GM06990 (cell line): ENCODE measurements around the gene NEU4.
A peak's percentile ranks its signal among the peaks of the same experiment; 100 is the strongest.

ENCODE experiments used
- DNase-seq: peaks from one replicate; pipeline ENCODE4 v3.0.0-alpha.2; 2011; ENCODE audit not compliant: insufficient read length; ENCODE audit errors: extremely low read depth
- H3K27me3 ChIP-seq: replicated peaks from 2 replicates; pipeline ENCODE4 v1.6.0; 2011; ENCODE audit warnings: low read length; ENCODE audit not compliant: control insufficient read depth, insufficient read depth
- H3K36me3 ChIP-seq: 2 replicates; pipeline ENCODE4 v1.5.1; 2011; ENCODE audit warnings: low read length; ENCODE audit not compliant: control insufficient read depth, insufficient read depth
- H3K4me3 ChIP-seq: replicated peaks from 2 replicates; pipeline ENCODE4 v1.5.1; 2011; ENCODE audit warnings: low read depth, mild to moderate bottlenecking, control low read depth, low read length
- TF ChIP-seq, protein P1 (sequence below): IDR thresholded peaks from 2 replicates; pipeline ENCODE4 v1.5.1; 2011; ENCODE audit warnings: low read length, control low read depth, mild to moderate bottlenecking, inconsistent platforms; ENCODE audit not compliant: insufficient read depth, poor library complexity, severe bottlenecking

Gene NEU4

DNA sequence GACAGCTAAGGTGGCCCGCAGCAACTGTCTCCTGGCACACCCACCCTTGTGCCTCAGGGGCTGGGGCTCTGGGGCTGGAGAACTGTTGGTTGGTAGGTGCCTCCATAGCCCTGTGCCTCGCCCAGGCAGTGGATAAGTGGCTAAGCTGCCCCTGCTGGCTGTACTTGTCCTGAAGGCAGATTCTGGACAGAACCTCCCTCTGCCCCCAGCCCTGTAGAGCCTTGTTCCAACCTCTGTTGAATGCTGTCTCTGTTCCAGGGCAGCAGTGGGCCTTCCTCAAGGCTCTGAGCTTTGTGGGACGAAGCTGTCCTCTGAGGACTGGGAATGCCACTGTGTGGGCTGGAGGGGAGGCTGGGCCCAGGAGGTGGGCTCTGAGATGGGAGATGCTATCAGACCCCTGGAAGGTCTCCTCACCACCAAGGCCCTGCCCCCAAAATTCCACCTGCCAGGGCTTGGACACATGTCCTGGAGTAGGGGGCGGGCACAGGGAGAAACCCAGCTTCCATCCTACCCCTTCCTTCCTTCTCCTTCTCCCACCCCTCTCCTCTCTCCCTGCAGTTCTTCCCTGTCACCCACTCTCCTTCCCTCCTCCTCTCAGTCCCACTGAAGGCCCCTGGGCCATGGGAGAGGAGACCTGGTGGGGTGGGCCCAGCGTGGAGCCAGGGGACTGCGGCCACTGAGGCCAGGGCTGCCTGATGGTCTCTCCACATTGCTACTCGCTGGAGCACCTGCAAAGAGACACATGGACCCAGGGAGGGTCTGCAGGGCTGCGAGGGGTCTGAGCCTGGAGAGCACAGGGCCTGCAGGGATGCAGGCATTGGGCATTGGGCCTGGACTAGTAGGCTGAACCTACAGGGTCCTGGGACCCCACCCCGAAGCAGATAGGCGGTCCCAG, 51.4 kb downstream of the NEU4 start:
- Histone ChIP-seq H3K27me3 (peaks cover under 1% of the 10 kb centered on the region; the same call in 1 of the 2 replicates), H3K36me3 (no peaks in the 10 kb centered on the region), H3K4me3 (peak overlapping the region; percentile 25)
- TF ChIP-seq, protein P1, sequence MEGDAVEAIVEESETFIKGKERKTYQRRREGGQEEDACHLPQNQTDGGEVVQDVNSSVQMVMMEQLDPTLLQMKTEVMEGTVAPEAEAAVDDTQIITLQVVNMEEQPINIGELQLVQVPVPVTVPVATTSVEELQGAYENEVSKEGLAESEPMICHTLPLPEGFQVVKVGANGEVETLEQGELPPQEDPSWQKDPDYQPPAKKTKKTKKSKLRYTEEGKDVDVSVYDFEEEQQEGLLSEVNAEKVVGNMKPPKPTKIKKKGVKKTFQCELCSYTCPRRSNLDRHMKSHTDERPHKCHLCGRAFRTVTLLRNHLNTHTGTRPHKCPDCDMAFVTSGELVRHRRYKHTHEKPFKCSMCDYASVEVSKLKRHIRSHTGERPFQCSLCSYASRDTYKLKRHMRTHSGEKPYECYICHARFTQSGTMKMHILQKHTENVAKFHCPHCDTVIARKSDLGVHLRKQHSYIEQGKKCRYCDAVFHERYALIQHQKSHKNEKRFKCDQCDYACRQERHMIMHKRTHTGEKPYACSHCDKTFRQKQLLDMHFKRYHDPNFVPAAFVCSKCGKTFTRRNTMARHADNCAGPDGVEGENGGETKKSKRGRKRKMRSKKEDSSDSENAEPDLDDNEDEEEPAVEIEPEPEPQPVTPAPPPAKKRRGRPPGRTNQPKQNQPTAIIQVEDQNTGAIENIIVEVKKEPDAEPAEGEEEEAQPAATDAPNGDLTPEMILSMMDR, result peak; percentile 1
- DNase-seq, result peak; percentile 11

DNA sequence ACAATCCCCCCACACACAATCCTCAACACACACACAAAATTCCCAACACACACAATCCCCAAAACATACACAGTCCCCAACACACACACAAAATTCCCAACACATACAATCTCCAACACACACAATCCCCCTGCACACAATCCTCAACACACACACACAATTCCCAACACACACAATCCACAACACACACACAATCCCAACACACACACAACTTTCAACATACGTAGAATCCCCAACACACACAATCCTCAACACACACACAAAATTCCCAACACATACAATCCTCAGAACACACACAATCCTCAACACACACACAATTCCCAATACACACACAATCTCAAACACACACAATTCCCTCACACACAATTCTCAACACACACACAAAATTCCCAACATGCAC, 52.3 kb downstream of the NEU4 start:
- no peak for DNase-seq
- H3K4me3 ChIP-seq, result no peak overlapping the region
- TF ChIP-seq, protein P1, result no peak
- peaks cover 3% of the 10 kb centered on the region for H3K27me3 ChIP-seq
- H3K36me3 ChIP-seq, result no peaks in the 10 kb centered on the region

DNA sequence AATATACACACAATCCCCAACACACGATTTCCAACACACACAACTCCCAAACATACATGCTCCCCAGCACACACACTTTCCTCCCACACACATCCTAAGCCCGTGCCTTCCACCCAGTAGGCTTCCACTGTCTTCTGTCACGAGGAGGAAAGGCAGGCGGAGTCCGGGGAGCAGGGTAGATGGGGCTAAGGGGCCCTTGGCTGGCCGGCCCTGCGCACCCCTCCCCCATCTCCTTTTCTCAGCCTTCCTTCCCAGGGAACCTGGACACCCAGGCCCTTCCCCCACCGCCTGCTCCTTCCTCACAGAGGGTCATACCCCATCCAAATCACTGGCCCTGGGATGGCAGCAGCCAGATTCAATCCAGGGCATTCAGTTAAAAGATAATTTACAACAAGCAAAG, 53.1 kb downstream of the NEU4 start:
- H3K36me3 ChIP-seq, result no peaks in the 10 kb centered on the region
- H3K27me3 ChIP-seq, result peaks cover 3% of the 10 kb centered on the region
- no peak for DNase-seq
- TF ChIP-seq, protein P1, result no peak
- no peak overlapping the region for H3K4me3 ChIP-seq

DNA sequence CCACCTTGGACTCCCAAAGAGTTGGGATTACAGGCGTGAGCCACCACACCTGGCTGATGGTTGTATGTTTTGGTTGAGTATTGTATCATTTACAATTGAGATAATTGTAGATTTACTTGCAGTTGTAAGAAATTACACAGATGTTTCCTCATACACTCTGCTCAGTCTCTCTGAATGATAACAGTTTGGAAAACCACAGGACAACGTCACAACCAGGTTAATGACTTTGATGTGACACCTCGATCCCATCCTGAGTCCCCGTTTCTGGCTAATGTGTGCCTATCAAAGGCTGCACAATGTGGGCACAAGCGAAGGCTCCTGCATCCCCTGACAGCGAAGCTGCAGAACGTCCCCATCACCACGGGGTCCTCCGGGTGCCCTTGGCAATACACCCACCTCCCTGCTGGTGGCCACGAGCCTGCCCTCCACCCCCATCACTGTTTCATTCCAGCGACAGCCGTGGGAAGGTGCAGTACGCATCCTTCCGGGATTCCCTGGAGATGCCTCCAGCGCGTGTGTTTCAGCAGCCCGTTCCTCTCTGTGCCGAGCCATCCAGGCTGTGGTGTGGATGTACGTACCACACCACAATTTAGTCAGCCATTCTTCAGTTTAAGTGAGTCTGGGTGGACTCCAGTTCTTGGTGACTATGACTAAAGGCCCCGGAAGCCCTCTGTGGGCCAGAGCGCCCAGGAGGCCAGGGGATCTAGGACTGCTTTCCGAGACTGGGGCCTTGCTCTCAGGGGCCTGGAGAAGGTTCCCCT, 54.0 kb downstream of the NEU4 start:
- no peak for DNase-seq
- no peaks in the 10 kb centered on the region for H3K36me3 ChIP-seq
- 0 out of 2 replicates have a peak overlapping the region, but pooled peaks have one; percentile 8 for H3K4me3 ChIP-seq
- peaks cover 5% of the 10 kb centered on the region for H3K27me3 ChIP-seq
- TF ChIP-seq, protein P1, result no peak

DNA sequence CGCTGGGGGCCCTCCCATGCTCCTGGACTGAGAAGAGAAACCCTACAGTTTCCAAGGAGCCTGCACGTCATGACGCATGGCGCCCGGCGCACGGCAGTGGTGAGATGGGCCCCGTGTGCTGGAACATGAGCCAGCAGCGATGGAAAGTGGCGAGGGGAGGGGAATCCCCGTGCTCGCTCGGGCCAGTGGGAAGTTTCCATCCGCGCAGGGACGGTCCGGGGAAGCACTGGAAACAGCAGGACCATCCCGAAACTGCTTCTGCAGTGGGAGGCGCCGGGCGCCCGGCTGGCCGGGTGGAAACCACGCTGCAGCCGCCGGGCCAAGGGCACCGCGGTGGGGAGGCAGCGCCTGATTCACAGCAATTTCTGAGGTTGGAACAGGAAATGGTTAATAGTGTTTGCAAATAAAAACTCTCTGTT, 54.6 kb downstream of the NEU4 start:
- Histone ChIP-seq H3K4me3 (0 out of 2 replicates have a peak overlapping the region, but pooled peaks have one; percentile 8), H3K27me3 (peaks cover 5% of the 10 kb centered on the region), H3K36me3 (no peaks in the 10 kb centered on the region)
- TF ChIP-seq, protein P1, result no peak
- peak; percentile 74 for DNase-seq
